HCT116 (cell line): ENCODE results near the gene PLOD2. TPM values are rescaled to one million over a fixed set of nuclear protein-coding genes. Genes with fewer than 3 reads are reported as not detected.

Experiments
- ATAC-seq: fragments of 200-7000 bp; cut with Tn5 transposase; 2 replicates; pipeline ENCODE4 v1.9.1; 2020; ENCODE audit warnings: mild to moderate bottlenecking, moderate library complexity
- BruUV-seq: library from RNA; stranded (reverse); fragments of 400-500 nt; replicated peaks from 2 replicates; lab custom pipeline; 2021; lab: Mats Ljungman, UMichigan
- CTCF ChIA-PET: fragments of 300-600 bp; sonication (Branson Sonifier 250); formaldehyde crosslinking; loops from one replicate; lab custom pipeline; 2021; ENCODE audit warnings: antibody characterized with exemption; lab: Charles Lee
- POLR2A ChIA-PET: fragments of 300-600, 350-600 bp; sonication (Branson Sonifier 250); formaldehyde crosslinking; loops from one replicate; lab custom pipeline; 2021; ENCODE audit warnings: antibody characterized with exemption; lab: Charles Lee
- RAD21 ChIA-PET, 2 experiments: fragments of 300-600 bp; sonication (Branson Sonifier 250); formaldehyde crosslinking; loops; one replicate each; lab custom pipeline; 2023; ENCODE audit warnings: low total read pairs in 2 of 2; ENCODE audit not compliant: uncharacterized antibody in 2 of 2, unreplicated experiment in 2 of 2, low non-redundant PET in 1 of 2; lab: Charles Lee
- DNase-seq: peaks from one replicate; pipeline ENCODE4 v3.0.0-alpha.2; 2010; ENCODE audit warnings: low read depth, low spot score
- H2AFZ ChIP-seq: fragments of 200-600 bp; shearing (Covaris generic), sonication (generic); 2 replicates; pipeline ENCODE4 v1.6.1; 2017; ENCODE audit warnings: low read depth, mixed run types, mixed read lengths, antibody characterized with exemption, low read length; ENCODE audit not compliant: poor library complexity, severe bottlenecking
- H3K27ac ChIP-seq: 2 replicates; pipeline ENCODE4 v1.5.1; 2012; ENCODE audit warnings: low read depth, low read length
- H3K27me3 ChIP-seq: fragments of 200-600 bp; sonication (generic); 2 replicates; pipeline ENCODE4 v1.6.1; 2016; ENCODE audit warnings: mixed run types, low read length, mixed read lengths; ENCODE audit not compliant: insufficient read depth
- H3K36me3 ChIP-seq, 2 experiments: fragments of 200-500 bp in 1 of 2; fragments of 200-600 bp in 1 of 2; sonication (Bioruptor generic) in 1 of 2; sonication (generic) in 1 of 2; 2 replicates each; pipeline versions ENCODE4 v1.5.1 to v1.6.1; 2014 to 2016; ENCODE audit warnings: low read length in 2 of 2, inconsistent platforms in 1 of 2, mixed read lengths in 1 of 2, mixed run types in 1 of 2; ENCODE audit not compliant: insufficient read depth in 2 of 2, control insufficient read depth in 1 of 2
- H3K4me1 ChIP-seq, 2 experiments: fragments of 200-600 bp in 1 of 2; sonication (generic) in 1 of 2; 2 replicates each; pipeline versions ENCODE4 v1.5.1 to v1.6.1; 2012 to 2017; ENCODE audit warnings: low read length in 2 of 2, inconsistent platforms in 1 of 2, mild to moderate bottlenecking in 1 of 2, mixed read lengths in 1 of 2, mixed run types in 1 of 2, moderate library complexity in 1 of 2; ENCODE audit not compliant: insufficient read depth in 2 of 2, control insufficient read depth in 1 of 2
- H3K4me2 ChIP-seq: fragments of 200-600 bp; sonication (generic); 2 replicates; pipeline ENCODE4 v1.6.1; 2017; ENCODE audit warnings: mixed run types, low read length, mixed read lengths
- H3K4me3 ChIP-seq, 2 experiments: fragments of 200-600 bp in 1 of 2; sonication (generic) in 1 of 2; replicated peaks in 1 of 2; 2 replicates each; pipeline ENCODE4 v1.5.1; 2011 to 2016; ENCODE audit warnings: low read length in 2 of 2, control low read depth in 1 of 2, low read depth in 1 of 2, mild to moderate bottlenecking in 1 of 2, mixed read lengths in 1 of 2, mixed run types in 1 of 2
- H3K79me2 ChIP-seq: fragments of 200-600 bp; sonication (generic); 2 replicates; pipeline ENCODE4 v1.6.1; 2017; ENCODE audit warnings: mild to moderate bottlenecking, mixed run types, low read length, moderate library complexity, mixed read lengths; ENCODE audit not compliant: insufficient read depth
- H3K9ac ChIP-seq: fragments of 200-600 bp; sonication (generic); 2 replicates; pipeline ENCODE4 v1.6.1; 2016; ENCODE audit warnings: low read length, mixed read lengths
- H3K9me2 ChIP-seq: fragments of 200-600 bp; sonication (generic), shearing (Covaris generic); 2 replicates; pipeline ENCODE4 v1.6.1; 2017; ENCODE audit warnings: mixed run types, mild to moderate bottlenecking, moderate library complexity; ENCODE audit not compliant: insufficient read depth
- H3K9me3 ChIP-seq, 2 experiments: fragments of 200-500 bp in 1 of 2; fragments of 200-600 bp in 1 of 2; sonication (Bioruptor generic) in 1 of 2; sonication (generic) in 1 of 2; 2 replicates each; pipeline ENCODE4 v1.6.1; 2014 to 2017; ENCODE audit warnings: low read length in 2 of 2, mixed read lengths in 2 of 2, inconsistent platforms in 1 of 2, low read depth in 1 of 2, mild to moderate bottlenecking in 1 of 2, mixed run types in 1 of 2, moderate library complexity in 1 of 2; ENCODE audit not compliant: control insufficient read depth in 1 of 2, insufficient read depth in 1 of 2
- H4K20me1 ChIP-seq: fragments of 200-600 bp; sonication (generic), shearing (Covaris generic); 2 replicates; pipeline ENCODE4 v1.6.1; 2017; ENCODE audit warnings: mixed run types, mild to moderate bottlenecking, moderate library complexity; ENCODE audit not compliant: insufficient read depth
- ATF3 ChIP-seq: IDR thresholded peaks from 2 replicates; pipeline ENCODE4 v1.6.1; 2012
- CBX3 ChIP-seq: IDR thresholded peaks from 2 replicates; pipeline ENCODE4 v1.6.1; 2012; ENCODE audit warnings: low read depth
- CEBPB ChIP-seq: IDR thresholded peaks from 2 replicates; pipeline ENCODE4 v1.6.1; 2012; ENCODE audit warnings: low read depth
- CTCF ChIP-seq, 3 experiments: fragments of 200-600 bp in 1 of 3; sonication (generic) in 1 of 3; IDR thresholded peaks in 2 of 3; conservative IDR thresholded peaks in 1 of 3; 2 replicates each; pipeline ENCODE4 v1.5.1; 2012 to 2017; ENCODE audit warnings: low read depth in 2 of 3, low read length in 2 of 3, antibody characterized with exemption in 1 of 3, borderline replicate concordance in 1 of 3, control low read depth in 1 of 3, mild to moderate bottlenecking in 1 of 3, mixed read lengths in 1 of 3, mixed run types in 1 of 3, moderate library complexity in 1 of 3; ENCODE audit not compliant: insufficient read depth in 1 of 3
- ELF1 ChIP-seq: IDR thresholded peaks from 2 replicates; pipeline ENCODE4 v1.6.1; 2012; ENCODE audit warnings: low read depth, borderline replicate concordance
- FOSL1 ChIP-seq: IDR thresholded peaks from 2 replicates; pipeline ENCODE4 v1.6.1; 2012; ENCODE audit warnings: low read depth
- MAX ChIP-seq: IDR thresholded peaks from 2 replicates; pipeline ENCODE4 v1.6.1; 2012
- SP1 ChIP-seq: IDR thresholded peaks from 2 replicates; pipeline ENCODE4 v1.6.1; 2012; ENCODE audit warnings: low read depth
- YY1 ChIP-seq: IDR thresholded peaks from 2 replicates; pipeline ENCODE4 v1.6.1; 2011; ENCODE audit warnings: low read length, low read depth, moderate library complexity, mild to moderate bottlenecking; ENCODE audit not compliant: insufficient replicate concordance; ENCODE audit errors: extremely low read depth
- ZNF274 ChIP-seq: fragments of 200-500 bp; sonication (Bioruptor generic); IDR thresholded peaks from 2 replicates; pipeline ENCODE4 v1.6.1; 2014; ENCODE audit warnings: mild to moderate bottlenecking, low read depth, low read length, inconsistent platforms
- intact Hi-C: fragments of 100-400 bp; cut with micrococcal nuclease; formaldehyde crosslinking; loops from 2 replicates; pipeline ENCODE4 v1.10.0; 2022
- total RNA-seq: library from RNA; stranded (reverse); gene quantifications from one replicate; pipeline ENCODE4 v1.2.1, GENCODE V29; 2021; ENCODE audit not compliant: unreplicated experiment

Gene PLOD2
- total RNA-seq, 1 experiment from 2014 or later, result 25.8 TPM

- no TSS peak for BruUV-seq
- H3K79me2 ChIP-seq, result no peaks in the 10 kb centered on the region
- no peaks in the 10 kb centered on the region for H3K36me3 ChIP-seq
- H3K4me2 ChIP-seq, result no peak overlapping the region
- ChIA-PET POLR2A (no interaction called here), CTCF (interaction anchor here (0.7 to 0.9 kb wide), 2 partner anchors 13 to 111 kb away, joined by 4 read pairs; no protein-coding TSS in a partner anchor), RAD21 (no interaction called here)
- H3K27me3 ChIP-seq, result no peaks in the 10 kb centered on the region
- no peak overlapping the region for H3K9ac ChIP-seq
- no peak overlapping the region for H3K4me3 ChIP-seq
- no peaks in the 10 kb centered on the region for H3K4me1 ChIP-seq
- no peaks in the 10 kb centered on the region for H4K20me1 ChIP-seq
- H3K27ac ChIP-seq, result no peak overlapping the region
- DNase-seq (no peak), ATAC-seq (no peak)
- TF ChIP-seq ZNF274 (no peak), ATF3 (no peak), CTCF (IDR thresholded peaks at IDR 0.05 in 2 of 3, conservative IDR thresholded peaks at IDR 0.05 in 1 of 3; ENCODE audit: borderline replicate concordance in 1 of 3, insufficient read depth in 1 of 3, low read depth in 2 of 3, low read length in 2 of 3) (no peak), FOSL1 (peak; percentile 36; the same call in 1 of the 2 replicates)
- H3K9me3 ChIP-seq, result no peaks in the 10 kb centered on the region
- H3K9me2 ChIP-seq, result no peaks in the 10 kb centered on the region
- H2AFZ ChIP-seq, result no peak overlapping the region
- intact Hi-C loops, result no loop called here
Measured at GRCh38 chr3:146078031-146078430, 83.0 kb downstream of the PLOD2 start.

- POLR2A ChIA-PET, result no interaction called here
- no TSS peak for BruUV-seq
- Histone ChIP-seq H3K27me3 (no peaks in the 10 kb centered on the region), H3K36me3 (no peaks in the 10 kb centered on the region), H3K9ac (no peak overlapping the region), H3K9me3 (no peaks in the 10 kb centered on the region), H3K4me3 (no peak overlapping the region), H3K9me2 (no peaks in the 10 kb centered on the region), H3K4me2 (no peak overlapping the region), H3K4me1 (no peaks in the 10 kb centered on the region), H4K20me1 (no peaks in the 10 kb centered on the region), H3K27ac (no peak overlapping the region), H2AFZ (no peak overlapping the region), H3K79me2 (no peaks in the 10 kb centered on the region)
- RAD21 ChIA-PET, result no interaction called here
- TF ChIP-seq CBX3 (no peak), ATF3 (no peak), CEBPB (no peak), SP1 (no peak), ELF1 (no peak), YY1 (no peak), MAX (no peak)
- DNase-seq (no peak), ATAC-seq (no peak)
- intact Hi-C loops, result no loop called here
- CTCF ChIA-PET, result interaction anchor here (0.7 kb wide), 1 partner anchor 112 kb away, joined by 4 read pairs; no protein-coding TSS in a partner anchor
Measured at GRCh38 chr3:146077181-146077580, 83.8 kb downstream of the PLOD2 start.
